Body of pancreas (tissue), 4 donors: ENCODE results near the gene TNS4.

Experiments used
- CTCF ChIP-seq, 7 experiments: fragments of 450-650 bp in 4 of 7; fragments of 200-600 bp in 3 of 7; sonication (generic) in 3 of 7; IDR thresholded peaks; one replicate each; pipeline ENCODE4 v1.5.1; 2016 to 2019; ENCODE audit warnings: antibody characterized with exemption in 7 of 7
- POLR2A ChIP-seq, 3 donors: fragments of 450-650 bp; IDR thresholded peaks; one replicate each; pipeline ENCODE4 v1.6.1; 2016; ENCODE audit warnings: antibody characterized with exemption in 3 of 3, mild to moderate bottlenecking in 2 of 3

GRCh38 chr17:40535924-40536294 lies 34.5 kb upstream of the TNS4 start:
- TF ChIP-seq CTCF (IDR thresholded peaks at IDR 0.05) (no peak), POLR2A (IDR thresholded peaks at IDR 0.05) (no peak)
